HG02938 (cell line): ENCODE data around the gene ASB13.

Experiments used
- ATAC-seq: cut with Tn5 transposase; IDR thresholded peaks from one replicate; pipeline ENCODE4 v1.9.1; 2021; ENCODE audit warnings: mild to moderate bottlenecking, moderate library complexity; ENCODE audit not compliant: unreplicated experiment

Gene ASB13

DNA sequence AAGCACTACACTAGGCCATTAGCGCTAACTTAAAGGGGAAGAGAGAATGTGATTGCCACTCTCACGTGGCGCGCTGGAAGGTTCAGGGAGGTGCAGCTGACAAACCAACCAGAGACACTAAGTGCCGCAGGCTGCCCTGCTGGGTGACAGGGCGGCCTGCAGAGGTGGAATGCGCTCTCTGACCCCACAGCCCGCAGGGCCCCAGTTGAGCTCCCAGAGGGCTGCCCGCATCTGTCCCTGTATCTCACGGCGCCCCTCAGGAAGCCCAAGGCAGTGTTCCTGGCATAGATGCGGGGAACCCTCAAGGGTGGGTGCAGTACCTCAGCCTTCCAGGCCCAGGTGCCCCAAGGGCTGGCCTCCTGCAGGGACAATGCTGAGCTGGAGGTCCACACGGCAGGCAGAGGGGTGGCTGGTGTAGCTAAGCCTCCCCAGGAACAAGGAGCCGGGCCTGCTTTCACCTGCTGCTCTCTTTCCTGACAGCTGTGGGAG, 75.0 kb downstream of the ASB13 start:
- no peak for ATAC-seq

DNA sequence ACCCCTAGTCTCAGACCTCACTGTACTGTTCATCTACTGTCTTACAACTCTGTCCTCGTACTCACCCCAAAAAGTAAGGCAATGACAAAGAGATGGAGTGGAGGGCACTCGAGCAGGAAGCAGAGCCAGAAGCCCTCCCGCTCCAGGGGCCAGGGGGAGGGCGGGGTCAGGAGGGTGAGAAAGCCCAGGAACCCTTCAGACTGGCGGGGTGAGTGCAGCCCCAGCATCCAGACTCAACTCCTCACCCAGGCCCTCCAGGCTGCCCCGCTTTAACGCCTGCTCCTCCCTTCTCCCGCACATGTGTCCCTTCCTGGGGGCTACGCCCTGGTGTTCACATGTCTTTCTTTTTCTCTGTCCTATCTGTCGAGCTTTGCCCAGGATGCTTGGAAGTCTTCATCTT, 75.6 kb downstream of the ASB13 start:
- no peak for ATAC-seq

DNA sequence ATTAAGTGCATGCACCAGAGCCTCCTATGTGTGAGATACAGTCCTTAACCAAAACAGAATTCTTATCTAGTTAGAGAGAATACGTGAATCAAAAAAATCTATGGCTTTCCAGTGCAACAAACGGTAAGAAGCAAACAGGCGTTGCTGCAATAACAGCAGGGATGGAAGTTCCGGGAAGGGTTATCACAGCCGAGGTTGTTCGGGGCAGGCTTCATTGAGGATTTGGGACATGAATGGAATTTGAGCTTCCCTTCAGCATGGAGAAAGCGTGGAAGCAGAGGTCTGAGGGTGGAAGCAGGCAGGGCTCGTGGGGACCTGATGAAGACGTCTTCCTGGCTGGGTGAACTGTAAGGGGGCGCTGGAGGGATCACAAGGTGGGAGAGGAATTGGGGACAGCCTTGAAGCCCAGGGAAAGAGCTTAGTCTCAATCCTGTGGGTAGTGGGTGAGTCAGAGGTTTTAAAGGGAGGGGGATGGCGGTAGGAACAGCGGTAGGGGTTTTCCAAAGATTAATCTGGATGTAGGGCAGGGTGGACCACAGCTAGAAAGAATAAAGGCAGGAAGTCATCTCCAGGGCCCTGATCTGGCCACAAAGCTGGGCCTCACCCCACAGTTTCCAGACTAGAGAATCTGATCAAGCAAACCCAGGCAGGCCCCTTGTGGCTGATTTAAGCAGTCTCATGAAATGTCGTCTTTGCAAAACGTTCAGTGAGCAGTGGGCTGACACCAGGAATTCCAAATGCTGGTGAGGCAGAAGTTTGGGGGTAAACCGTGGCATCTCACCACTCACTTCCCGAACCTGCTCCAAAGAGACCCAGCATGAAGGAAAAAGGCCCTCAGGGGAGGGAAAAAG, 76.5 kb downstream of the ASB13 start:
- ATAC-seq = no peak

DNA sequence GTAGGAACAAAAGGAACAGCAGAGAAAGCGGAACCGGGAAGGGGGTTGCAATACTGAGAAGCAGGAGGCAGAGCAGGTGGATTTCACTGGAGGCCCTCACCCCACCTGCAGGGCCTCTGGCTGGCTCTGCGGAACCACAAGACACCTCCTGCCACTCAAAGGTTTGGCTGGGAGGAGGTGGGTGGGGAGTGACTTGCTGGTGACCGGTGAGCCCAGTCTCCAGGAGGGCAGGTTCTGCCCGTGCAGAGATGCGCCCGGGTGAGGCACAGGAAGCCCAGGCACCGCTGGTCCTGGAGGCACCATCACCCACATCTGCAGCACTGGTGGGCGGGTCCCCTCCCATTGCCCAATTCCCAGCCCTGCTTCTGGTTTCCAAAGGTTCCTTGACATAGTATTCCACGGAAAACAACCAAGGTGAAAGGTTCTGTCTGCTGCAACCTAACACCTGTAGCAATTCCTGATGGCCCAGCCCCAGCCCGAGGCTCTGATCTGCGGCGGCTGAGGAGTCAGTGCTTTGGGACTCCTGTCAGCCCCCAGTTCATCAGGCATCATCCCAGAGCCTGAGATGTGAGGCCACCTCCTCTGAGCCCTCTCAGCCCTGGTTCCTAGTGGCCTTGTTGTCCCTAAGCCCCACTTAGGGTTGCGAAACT, 77.3 kb downstream of the ASB13 start:
- no peak for ATAC-seq
